OCI-LY7 (cell line): ENCODE data around the gene IQGAP2.

Experiments
- EZH2phosphoT487 ChIP-seq: fragments of 200-600 bp; sonication (generic); IDR thresholded peaks from 2 replicates; pipeline ENCODE4 v1.6.1; 2018; ENCODE audit warnings: low read depth, borderline replicate concordance, mild to moderate bottlenecking, mixed run types, antibody characterized with exemption, low read length, moderate library complexity, mixed read lengths
- TF ChIP-seq, protein P1 (sequence below): fragments of 200-600 bp; sonication (generic); conservative IDR thresholded peaks from 2 replicates; pipeline ENCODE4 v1.5.1; 2014; ENCODE audit warnings: mild to moderate bottlenecking, antibody characterized with exemption, low read length, moderate library complexity, mixed read lengths

DNA sequence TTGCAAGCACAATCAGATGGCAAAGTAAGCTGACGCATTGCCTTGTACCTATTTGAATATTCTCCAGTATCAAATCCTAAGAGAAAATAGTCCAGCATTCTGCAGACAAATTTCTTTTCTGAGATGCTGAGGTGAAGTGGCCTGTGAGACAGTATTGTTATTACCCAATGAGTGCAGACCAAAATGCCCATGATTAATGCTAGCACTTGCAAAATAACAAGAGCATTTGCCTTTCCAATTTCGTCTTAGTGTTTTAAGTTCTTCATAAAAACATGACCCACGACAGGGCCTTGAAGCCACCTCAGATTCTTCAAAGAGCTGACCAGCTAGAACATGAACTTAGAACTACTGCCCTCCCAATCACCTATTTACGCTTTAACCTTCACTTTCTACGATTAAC, 2.6 kb upstream of the IQGAP2 start:
- TF ChIP-seq, protein P1, sequence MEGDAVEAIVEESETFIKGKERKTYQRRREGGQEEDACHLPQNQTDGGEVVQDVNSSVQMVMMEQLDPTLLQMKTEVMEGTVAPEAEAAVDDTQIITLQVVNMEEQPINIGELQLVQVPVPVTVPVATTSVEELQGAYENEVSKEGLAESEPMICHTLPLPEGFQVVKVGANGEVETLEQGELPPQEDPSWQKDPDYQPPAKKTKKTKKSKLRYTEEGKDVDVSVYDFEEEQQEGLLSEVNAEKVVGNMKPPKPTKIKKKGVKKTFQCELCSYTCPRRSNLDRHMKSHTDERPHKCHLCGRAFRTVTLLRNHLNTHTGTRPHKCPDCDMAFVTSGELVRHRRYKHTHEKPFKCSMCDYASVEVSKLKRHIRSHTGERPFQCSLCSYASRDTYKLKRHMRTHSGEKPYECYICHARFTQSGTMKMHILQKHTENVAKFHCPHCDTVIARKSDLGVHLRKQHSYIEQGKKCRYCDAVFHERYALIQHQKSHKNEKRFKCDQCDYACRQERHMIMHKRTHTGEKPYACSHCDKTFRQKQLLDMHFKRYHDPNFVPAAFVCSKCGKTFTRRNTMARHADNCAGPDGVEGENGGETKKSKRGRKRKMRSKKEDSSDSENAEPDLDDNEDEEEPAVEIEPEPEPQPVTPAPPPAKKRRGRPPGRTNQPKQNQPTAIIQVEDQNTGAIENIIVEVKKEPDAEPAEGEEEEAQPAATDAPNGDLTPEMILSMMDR, result no peak
- TF ChIP-seq EZH2phosphoT487, result no peak
